GM18502 (cell line): ENCODE data around the gene PPTC7.
A peak's percentile ranks its signal among the peaks of the same experiment; 100 is the strongest.
"Not testable (repeated sequence)": the region's sequence is repeated elsewhere in the genome, so short reads cannot be mapped to it uniquely, and the experiment has no call there.

Source experiments
- ATAC-seq: cut with Tn5 transposase; IDR thresholded peaks from one replicate; pipeline ENCODE4 v1.9.1; 2021; ENCODE audit warnings: mild to moderate bottlenecking; ENCODE audit not compliant: unreplicated experiment, poor library complexity

The PPTC7 gene, protein sequence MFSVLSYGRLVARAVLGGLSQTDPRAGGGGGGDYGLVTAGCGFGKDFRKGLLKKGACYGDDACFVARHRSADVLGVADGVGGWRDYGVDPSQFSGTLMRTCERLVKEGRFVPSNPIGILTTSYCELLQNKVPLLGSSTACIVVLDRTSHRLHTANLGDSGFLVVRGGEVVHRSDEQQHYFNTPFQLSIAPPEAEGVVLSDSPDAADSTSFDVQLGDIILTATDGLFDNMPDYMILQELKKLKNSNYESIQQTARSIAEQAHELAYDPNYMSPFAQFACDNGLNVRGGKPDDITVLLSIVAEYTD

DNA sequence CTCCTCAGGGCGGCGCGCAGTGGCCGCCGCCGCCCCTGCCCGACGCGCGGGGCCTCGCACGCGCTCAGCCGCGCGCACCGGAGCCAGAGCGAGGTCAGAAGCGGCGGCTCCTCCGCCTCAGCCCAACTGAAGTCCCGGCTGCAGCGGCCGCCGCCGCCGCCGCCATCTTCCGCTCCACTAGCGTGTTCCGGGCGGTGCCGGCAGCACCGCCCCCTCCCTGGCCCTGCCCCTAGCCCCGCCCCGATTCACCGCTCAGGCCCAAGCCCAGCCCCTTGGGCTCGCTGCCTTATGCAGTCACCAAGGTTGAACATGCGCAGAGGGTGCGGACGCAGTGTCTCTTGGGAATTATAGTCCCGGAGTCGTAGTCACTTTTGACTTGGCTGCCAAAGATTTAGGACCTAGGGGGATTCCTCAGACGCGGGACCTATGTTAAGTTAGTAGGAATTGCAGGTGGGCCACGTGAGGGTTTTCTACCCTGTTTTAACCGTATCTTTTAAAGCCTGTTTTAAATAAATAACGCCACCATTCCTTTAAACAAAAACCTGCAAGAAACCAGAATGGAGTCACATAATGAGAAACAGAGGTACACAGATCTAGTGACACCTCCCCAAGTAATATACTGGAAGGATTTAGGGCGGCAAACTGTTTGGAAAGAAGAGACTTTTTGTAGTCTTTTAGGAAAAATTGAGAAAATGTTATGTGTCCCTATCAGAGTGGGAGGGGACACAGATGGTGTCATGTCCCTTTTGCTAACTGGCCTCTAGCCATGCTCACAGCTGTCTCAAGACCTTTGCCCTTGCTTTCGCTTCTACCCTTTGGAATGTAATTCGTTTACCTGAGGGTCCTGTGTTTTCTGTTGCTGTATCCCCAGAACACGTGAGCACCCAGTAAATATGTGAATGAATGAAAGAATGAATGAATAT lies at the start of gene PPTC7:
Gene PPTC7 (minus strand): TSS at position 182 of the 923 bp plus-strand sequence. CDS start 287 bp downstream, outside the sequence.
- peak; percentile 84 for ATAC-seq

DNA sequence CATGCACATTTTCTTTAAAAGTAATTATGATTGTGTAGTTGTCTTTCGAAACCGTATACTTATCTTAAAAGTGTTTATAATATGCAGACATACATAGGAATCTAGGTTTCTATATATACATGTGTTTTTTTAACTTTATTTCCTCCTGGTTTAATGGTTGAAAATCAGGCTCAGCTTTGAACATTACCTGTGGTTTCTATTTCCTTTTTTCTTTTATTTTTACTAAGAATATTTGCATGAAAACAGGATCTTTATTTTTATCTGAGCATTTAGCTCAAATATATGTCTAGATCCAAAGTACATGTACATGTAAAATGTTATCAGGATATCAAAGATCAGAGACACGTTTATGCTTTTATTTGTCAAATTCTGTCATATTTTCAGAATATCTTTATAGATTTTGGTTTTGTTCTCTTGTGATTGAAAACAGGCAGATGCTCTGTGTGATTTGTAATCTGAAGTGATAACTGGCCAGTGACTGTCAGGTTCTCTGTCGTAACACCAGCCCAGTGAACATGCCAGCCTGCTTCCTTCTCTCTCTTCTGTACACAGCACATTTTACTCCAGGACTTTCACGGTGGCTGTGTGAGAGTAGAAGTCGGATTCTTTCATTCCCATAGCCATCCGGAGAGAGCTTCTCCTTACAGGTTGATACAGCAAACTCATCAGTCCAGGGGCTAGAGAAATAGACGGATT lies 44.5 kb upstream of the PPTC7 start:
- ATAC-seq = no peak

DNA sequence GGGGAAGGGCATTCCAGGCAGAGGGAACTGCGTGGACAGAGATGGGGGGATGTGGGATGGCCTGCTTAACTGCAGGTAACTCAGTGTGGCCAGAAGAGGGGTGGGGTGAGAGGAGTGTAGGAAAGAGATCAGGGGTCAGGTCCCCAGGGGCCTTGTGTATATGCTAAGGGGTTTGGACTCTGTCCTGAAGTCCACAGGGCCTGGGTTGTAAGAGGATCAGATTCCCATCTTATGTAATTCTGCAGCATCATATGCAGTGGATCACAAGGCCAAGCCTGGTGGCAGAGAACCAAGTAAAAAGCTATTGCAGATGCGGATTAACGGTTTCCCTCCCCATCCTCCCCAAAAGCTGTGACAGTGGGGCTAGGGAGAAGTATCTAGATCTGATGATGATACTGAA lies 39.5 kb upstream of the PPTC7 start:
- ATAC-seq = no peak

DNA sequence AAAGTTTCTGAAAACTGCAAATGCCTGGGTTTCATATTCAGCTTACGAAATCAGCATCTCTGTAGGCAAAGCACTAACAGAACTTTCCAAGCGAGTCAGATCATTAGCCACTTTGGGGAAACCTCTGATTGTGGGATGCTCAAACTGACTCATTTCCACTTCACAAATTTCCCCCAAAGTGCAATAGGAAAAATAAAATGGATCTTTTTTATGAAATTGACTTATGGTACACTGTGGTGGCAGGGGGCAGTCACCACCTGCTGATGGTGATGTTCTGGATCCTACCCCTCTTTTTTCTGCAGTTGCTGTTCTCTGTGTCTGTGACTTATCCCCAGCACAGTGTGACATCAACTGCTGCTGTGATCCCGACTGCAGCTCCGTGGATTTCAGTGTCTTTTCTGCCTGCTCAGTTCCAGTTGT lies 36.4 kb upstream of the PPTC7 start:
- peak; percentile 48 for ATAC-seq

DNA sequence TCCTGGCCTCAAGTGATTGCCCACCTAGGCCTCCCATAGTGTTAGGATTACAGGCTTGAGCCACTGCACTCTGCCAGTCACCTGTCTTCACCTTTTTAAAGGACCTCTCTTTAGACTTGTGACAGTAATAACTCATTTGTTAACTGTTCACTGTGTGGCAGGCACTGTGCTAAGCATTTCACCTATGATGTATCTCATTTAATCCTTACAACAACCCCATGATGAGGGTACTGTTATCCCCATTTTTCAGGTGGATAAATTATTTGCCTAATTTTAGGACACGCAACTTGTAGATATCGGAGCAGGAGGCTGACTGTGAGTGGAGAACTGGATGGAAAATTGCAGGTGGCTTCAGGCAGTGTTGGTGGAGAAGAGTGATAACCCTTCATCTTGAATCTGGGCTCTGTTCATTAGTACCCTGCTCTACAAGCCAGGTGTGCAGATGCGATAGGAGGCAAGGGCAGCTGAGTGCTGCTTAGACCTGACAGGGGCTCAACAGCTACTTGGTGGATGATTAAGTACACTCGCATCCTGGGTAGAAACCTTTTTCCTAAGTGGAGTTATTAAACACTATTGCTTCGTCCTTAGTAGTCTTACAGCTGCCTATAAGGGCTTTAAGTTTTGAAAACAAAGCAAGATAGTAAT lies 33.5 kb upstream of the PPTC7 start:
- no peak for ATAC-seq

DNA sequence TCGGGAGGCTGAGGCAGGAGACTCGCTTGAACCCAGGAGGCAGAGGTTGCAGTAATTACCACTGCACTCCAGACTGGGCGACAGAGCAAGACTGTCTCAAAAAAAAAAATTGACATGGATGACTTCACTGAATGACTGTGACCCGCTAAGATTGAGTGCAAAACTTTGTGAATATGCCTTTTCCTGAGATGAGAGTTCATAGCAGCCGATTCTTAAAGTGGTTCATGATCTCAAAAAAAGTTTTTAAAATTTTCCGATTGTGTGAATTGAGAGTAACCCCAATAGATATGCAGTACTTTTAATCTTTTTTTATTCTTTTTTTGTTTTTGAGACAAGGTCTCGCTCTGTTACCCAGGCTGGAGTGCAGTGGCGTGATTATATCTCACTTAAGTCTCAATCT lies 32.1 kb upstream of the PPTC7 start:
- ATAC-seq = no peak

DNA sequence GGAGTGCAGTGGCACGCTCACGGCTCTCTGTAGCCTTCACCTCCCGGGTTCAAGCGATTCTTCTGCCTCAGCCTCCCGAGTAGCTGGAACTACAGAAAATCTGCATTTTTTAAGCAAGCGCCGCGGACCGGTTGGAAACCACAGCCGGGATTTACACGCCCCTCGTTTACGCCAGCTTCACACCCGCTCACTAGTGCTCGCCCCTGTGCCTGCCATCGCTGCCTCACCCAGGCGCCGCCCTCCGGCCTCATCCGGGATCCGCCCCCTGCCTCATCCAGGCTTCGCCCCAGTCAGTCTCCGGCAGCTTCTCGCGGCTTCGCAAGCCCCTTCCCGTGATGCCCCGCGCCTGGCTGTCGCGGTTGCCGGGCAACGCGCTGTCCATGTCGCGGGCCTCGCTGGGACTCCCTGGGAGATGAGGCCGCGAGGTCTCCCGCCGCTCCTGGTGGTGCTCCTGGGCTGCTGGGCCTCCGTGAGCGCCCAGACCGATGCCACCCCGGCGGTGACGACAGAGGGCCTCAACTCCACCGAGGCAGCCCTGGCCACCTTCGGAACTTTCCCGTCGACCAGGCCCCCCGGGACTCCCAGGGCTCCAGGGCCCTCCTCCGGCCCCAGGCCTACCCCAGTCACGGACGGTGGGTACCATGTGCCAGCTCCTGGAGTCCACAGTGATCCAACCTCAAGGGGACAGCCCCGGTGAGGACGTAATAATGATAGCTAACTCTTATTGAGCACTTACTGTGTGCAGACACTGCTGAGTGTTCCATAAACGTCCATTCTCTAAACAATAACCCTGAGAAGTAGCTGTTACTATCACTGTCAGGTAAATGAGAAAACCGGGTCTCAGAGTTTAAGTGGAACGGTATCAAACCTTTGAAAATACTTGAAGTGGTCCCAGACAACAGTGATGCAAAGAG lies 30.9 kb upstream of the PPTC7 start, which contains the start of gene TCTN1:
Gene TCTN1 (plus strand): TSS at position 359 of the 914 bp plus-strand sequence. CDS start 54 bp downstream, at position 413.
- peak; percentile 94 for ATAC-seq

DNA sequence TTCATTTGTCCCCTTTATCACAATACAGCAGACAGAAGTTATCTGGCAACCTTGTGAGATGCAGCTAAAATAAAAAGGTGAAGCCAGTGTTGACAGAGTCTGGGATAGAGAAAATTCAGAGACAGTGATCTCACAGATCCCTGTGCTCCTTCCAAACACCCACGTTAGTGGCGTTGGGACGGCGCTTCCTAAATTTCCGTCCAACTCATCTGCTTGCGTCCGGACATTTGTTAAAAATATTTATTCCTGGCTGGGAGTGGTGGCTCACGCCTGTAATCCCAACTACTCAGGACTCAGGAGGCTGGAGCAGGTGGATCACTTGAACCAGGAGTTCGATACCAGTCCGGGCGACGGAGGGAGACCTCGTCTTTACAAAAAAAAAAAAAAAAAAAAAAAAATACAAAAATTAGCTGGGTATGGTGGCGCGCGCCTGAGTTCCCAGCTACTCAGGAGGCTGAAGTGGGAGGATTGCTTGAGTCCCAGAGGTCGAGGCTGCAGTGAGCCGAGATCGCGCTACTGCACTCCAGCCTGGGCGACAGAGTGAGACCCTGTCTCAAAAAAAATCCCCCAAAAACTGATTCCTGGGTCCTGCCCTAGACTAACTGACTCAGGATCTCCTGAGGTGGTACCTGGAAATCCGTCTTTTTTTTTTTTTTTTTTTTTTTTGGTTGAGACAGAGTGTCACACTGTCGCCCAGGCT lies 30.1 kb upstream of the PPTC7 start:
- no peak for ATAC-seq

DNA sequence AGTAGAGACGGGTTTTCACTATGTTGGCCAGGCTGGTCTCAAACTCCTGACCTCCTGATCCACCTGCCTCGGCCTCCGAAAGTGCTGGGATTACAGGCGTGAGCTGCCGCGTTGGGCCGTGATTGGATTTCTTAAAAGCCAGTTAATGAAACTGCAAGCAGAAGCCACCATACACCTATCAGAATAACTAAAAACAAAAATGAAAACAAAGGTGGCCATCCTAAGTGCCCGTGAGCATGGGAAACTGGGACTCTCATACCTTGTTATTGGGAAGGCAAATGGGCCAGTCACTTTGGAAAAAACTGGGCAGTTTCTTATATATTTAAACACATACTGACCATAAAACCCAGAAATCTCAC lies 23.1 kb upstream of the PPTC7 start:
- peak; percentile 13 for ATAC-seq

DNA sequence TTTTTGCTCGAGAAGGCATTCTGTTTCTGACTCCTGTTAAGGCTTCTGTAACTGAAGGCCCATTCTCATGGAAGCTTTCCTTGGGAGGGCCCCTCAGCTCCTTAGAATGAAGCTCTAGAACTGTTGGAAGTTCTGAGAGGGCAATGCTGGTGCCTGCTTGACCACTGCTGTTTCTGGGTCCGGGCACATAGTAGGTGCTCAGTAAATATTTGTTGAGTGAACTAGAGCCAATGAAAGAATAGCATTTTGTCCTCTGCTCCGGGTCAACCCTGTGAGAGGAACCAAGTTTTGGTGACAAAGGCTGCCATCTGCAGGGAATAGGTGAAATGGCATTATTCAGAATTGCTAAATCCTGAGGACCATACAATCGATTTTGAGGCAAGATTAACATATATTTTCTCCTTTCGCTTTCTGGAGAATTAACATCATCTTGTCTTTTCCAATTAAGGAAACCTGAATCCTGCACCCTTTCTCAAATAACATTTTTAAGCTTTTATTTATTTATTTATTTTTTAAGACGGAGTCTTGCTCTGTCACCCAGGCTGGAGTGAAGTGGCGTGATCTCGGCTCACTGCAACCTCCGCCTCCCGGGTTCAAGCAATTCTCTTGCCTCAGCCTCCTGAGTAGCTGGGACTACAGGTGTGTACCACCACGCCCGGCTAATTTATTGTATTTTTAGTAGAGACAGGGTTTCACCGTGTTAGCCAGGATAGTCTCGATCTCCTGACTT lies 19.1 kb upstream of the PPTC7 start:
- ATAC-seq = not testable (repeated sequence)

DNA sequence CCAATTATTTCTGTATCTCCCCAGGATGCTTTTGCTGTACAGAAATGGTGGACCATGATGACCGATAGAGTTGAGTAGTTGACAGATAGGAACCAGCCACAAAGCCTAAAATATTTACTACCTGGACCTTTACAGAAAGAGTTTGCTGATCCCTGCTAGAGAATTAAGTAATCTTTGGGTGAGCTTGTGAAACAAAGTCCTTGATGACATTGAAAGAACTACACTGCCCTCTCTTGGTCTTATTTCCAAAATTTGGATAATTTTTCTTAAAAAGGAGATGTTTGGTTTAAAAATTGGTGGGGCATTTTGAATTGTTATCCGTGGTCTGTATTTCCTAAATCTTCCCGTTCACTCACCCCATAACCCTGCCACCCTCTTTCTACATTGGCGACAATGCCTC lies 17.1 kb upstream of the PPTC7 start:
- no peak for ATAC-seq

DNA sequence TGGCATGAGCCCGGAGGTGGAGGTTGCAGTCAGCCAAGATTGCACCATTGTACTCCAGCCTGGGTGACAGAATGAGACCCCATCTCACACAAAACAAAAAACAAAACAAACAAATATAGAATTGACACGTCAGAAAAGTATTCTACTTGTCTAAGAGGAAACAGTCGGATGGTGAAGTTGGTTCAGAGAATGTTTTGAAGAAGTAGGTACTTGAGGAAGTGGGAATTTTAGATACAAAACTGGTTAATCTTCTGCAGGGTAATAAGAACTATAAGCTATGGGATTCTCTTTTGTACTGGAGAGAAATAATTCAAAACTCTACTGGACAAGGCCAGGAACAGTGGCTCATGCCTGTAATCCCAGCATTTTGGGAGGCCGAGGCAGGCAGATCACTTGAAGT lies 16.2 kb upstream of the PPTC7 start:
- no peak for ATAC-seq

DNA sequence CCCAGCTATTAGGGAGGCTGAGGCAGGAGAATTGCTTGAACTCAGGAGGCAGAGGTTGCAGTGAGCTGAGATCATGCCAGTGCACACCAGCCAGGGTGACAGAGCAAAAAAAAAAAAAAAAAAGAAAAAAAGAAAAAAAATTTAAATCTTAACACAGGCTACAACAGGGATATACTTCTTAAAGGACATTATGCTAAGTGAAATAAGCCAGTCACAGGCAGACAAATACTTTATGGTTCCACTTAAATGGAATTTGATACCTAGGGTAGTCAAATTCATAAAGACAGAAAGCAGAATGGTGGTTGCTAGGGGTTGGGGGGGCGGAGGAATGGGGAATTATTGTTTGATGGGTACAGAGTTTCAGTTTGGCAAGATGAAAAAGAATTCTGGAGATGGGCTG lies 14.8 kb upstream of the PPTC7 start:
- no peak for ATAC-seq

DNA sequence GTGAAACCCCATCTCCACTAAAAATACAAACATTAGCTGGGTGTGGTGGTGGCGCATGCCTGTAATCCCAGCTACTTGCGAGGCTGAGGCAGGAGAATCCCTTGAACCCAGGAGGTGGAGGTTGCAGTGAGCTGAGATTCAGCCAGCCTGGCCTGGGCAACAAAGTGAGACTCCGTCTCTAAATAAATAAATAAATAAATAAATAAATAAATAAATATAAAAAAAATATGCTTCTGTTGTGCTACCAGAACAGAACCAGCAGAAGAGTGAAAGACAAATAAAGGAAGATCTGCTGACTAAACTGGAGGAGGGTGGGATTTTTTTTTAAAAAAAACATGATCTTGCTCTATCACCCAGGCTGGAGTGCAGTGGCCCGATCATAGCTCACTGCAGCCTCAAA lies 9.8 kb upstream of the PPTC7 start:
- ATAC-seq = not testable (repeated sequence)

DNA sequence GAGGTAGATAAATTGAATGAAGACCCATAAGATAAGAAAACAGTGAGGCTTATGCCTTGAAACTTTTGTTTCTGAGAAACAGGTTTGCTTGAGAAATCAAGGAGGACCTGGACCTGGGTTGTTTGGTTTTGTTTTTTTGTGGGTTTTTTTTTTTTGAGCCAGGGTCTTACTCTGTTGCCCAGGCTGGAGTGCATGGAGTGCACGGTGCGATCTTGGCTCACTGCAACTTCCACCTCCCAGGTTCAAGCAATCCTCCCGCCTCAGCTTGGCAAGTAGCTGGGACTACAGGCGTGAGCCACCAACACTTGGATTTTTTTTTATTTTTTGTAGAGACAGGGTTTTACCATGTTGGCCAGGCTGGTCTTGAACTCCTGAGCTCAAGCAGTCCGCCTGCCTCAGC lies 9.0 kb upstream of the PPTC7 start:
- no peak for ATAC-seq

DNA sequence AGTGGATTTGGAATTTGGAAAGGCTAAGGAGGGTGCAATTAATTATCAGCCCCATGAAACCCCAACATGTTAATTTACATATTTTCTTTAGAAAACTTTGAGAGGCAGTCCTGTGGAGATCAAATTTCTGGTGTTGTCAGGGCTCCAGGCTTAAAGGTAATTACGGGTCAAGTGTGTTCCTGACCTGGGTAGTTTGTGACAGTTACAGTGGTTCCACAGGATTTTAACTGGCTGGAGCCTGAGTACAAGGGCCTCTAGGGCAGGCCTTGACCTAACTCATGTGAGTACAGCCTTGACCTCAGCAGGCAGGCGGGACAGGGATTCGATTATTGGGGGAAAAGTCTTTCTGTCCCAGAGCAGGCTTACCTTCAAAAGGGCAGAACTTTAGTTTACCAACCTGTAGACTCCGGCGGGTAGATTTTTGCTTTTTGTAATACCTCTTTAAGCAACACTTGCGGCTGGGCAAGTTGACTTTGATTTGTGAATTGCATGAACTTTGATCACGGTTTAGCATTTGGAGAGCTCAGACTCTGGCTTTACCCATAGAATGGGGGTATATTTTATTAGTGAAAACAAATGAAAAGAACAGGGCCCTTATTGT lies 8.4 kb upstream of the PPTC7 start:
- no peak for ATAC-seq

DNA sequence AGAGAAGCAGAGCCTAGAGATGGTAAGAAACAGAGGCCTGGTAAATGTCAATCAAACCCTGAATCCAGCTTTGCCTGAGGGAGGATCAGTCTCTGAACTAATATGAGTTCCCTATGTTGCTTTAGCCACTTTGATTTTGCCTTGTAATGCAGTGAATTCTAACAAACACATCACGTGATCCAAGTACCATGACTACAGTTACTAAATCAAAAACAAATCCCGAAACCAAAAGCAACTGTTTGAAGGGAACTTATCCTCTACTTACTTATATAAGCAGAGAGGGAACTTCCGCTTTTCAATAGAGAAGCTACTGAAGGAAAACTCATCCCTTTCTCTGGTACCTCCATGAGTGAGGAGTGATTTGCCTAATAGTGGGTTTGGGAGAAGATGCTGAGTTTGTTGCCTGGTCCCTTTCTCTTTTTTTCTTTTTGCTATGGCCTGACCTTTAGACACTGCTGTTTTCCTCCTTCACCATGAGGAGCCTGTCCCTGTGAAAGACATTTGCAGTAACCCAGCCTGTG lies 7.7 kb upstream of the PPTC7 start:
- peak; percentile 84 for ATAC-seq
